Endodermal cell (in vitro differentiated cells): Measurements from ENCODE around the gene TMTC2. TPM values are rescaled to one million over a fixed set of nuclear protein-coding genes. Genes with fewer than 3 reads are reported as not detected.

Experiments
- DNase-seq: peaks from one replicate; pipeline ENCODE4 v3.0.0-alpha.2; 2017
- H3K27ac ChIP-seq: 2 replicates; pipeline ENCODE4 v1.5.1; 2013; ENCODE audit warnings: mild to moderate bottlenecking, low read depth, low read length, moderate library complexity
- H3K27me3 ChIP-seq: 2 replicates; pipeline ENCODE4 v1.6.1; 2013; ENCODE audit warnings: mild to moderate bottlenecking, low read length, moderate library complexity; ENCODE audit not compliant: insufficient read depth, control insufficient read depth, poor library complexity, severe bottlenecking
- H3K36me3 ChIP-seq: 2 replicates; pipeline ENCODE4 v1.7.0; 2013; ENCODE audit warnings: mild to moderate bottlenecking, low read length, moderate library complexity; ENCODE audit not compliant: control insufficient read depth, insufficient read depth
- H3K4me1 ChIP-seq: one replicate; pipeline ENCODE4 v1.7.0; 2013; ENCODE audit warnings: low read length; ENCODE audit not compliant: control insufficient read depth, insufficient read depth
- H3K4me3 ChIP-seq: 2 replicates; pipeline ENCODE4 v1.5.1; 2013; ENCODE audit warnings: mild to moderate bottlenecking, low read length, moderate library complexity
- H3K9ac ChIP-seq: 2 replicates; pipeline ENCODE4 v1.6.1; 2013; ENCODE audit warnings: mild to moderate bottlenecking, low read length, moderate library complexity; ENCODE audit not compliant: poor library complexity, severe bottlenecking; ENCODE audit errors: extremely low read depth
- H3K9me3 ChIP-seq: 2 replicates; pipeline ENCODE4 v1.6.1; 2013; ENCODE audit warnings: mild to moderate bottlenecking, low read length, moderate library complexity; ENCODE audit not compliant: control insufficient read depth
- H3K27ac Mint-ChIP-seq: 2 replicates; pipeline ENCODE4 v1.8.0; 2020; ENCODE audit warnings: mixed read lengths
- H3K27me3 Mint-ChIP-seq: 2 replicates; pipeline ENCODE4 v1.8.0; 2021; ENCODE audit warnings: mild to moderate bottlenecking, mixed read lengths; ENCODE audit not compliant: insufficient read depth
- H3K36me3 Mint-ChIP-seq: 2 replicates; pipeline ENCODE4 v1.8.0; 2020; ENCODE audit warnings: low read depth, mixed read lengths
- H3K4me1 Mint-ChIP-seq: 2 replicates; pipeline ENCODE4 v1.8.0; 2020; ENCODE audit warnings: mixed read lengths
- H3K4me3 Mint-ChIP-seq: 2 replicates; pipeline ENCODE4 v1.8.0; 2020; ENCODE audit warnings: mild to moderate bottlenecking, moderate library complexity, mixed read lengths
- H3K9me3 Mint-ChIP-seq: 2 replicates; pipeline ENCODE4 v1.8.0; 2020; ENCODE audit warnings: mild to moderate bottlenecking, mixed read lengths
- CTCF ChIP-seq: fragments of 200-600 bp; sonication (generic); conservative IDR thresholded peaks from 2 replicates; pipeline ENCODE4 v1.5.0; 2021; ENCODE audit warnings: antibody characterized with exemption, mild to moderate bottlenecking
- WGBS, 2 experiments: methylation state at CpG; one replicate each; pipeline versions ENCODE4 v1.1.5 to v1.1.7; 2013; ENCODE audit warnings: missing lambda C conversion rate in 2 of 2, mixed read lengths in 1 of 2; ENCODE audit not compliant: insufficient coverage in 1 of 2, insufficient read length in 1 of 2; 5-methylcytosine and 5-hydroxymethylcytosine counted together
- total RNA-seq, 2 donors: library from RNA; stranded (reverse); fragmentation: NEBNext Ultra II Directional in 1 of 2; extraction: Animal tissue kit (Norgen Biotek cat#: 25700) in 1 of 2; gene quantifications; 2 replicates in 1 of 2; 3 replicates in 1 of 2; pipeline ENCODE4 v1.2.1, GENCODE V29; 2021

TMTC2 gene
- total RNA-seq, 2 donors from 2014 or later, result 7.2 to 10.8 TPM

DNA sequence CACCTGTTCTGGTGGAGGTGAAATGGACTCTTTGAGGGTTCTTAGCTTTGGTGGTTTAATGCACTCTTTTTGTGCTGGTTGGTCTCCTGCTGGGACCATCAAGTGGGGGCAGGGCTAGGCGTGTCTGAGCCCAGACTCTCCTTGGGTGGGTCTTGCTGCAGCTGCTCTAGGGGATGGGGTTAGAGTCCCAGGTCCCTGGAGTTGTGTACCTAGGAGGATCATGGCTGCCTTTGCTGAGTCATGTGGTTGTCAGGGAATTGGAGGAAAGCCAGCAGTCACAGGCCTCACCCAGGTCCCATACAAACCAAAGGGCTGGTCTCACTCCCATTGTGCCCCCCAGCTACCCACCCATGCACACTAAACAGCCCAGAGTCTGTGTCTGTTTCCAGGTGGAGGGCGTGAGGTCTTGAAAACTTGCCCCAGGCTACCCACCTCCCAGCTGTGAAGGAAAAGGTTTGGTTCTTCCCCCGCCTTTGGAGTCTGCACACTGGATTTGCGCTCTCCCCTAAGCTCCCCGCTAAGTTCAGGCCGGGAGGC is 387.7 kb downstream of the TMTC2 start:
- Mint-ChIP-seq H3K36me3 (peaks cover 34% of the 10 kb centered on the region), H3K27ac (peak overlapping the region; percentile 30), H3K4me1 (peaks cover 8% of the 10 kb centered on the region), H3K4me3 (no peak overlapping the region), H3K9me3 (peaks cover 51% of the 10 kb centered on the region), H3K27me3 (no peaks in the 10 kb centered on the region)
- 88 to 92% methylated on average over 4 to 6 of the region's 6 CpGs for WGBS, 2 experiments
- TF ChIP-seq CTCF, result no peak
- no peak for DNase-seq
- no peaks in the 10 kb centered on the region for H3K4me1 ChIP-seq
- peaks cover 49% of the 10 kb centered on the region for H3K9me3 ChIP-seq
- no peak overlapping the region for H3K27ac ChIP-seq
- H3K9ac ChIP-seq, result no peak overlapping the region
- no peaks in the 10 kb centered on the region for H3K27me3 ChIP-seq
- H3K4me3 ChIP-seq, result no peak overlapping the region
- H3K36me3 ChIP-seq, result no peaks in the 10 kb centered on the region

DNA sequence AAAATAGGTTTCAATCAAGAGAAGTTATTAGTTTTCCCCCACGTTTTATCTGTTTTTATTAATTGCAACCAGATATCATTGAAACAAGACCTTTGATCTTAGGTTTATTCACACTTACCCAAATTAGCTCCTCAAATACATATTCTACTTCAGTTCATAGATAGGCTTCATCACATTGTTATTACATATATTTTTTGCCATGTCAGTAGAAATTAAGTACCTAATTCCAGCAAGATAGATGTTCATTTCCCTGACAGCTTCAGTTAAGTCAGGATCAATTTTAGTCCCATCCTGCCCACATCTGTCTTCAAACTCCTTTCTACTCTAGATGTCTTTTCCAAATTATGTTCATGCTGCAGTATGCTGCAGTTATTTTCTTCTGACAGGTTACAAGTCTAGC is 388.8 kb downstream of the TMTC2 start:
- Histone ChIP-seq H3K9me3 (peaks cover 49% of the 10 kb centered on the region), H3K27ac (no peak overlapping the region), H3K9ac (no peak overlapping the region), H3K27me3 (no peaks in the 10 kb centered on the region), H3K4me1 (no peaks in the 10 kb centered on the region), H3K36me3 (no peaks in the 10 kb centered on the region), H3K4me3 (no peak overlapping the region)
- H3K27ac Mint-ChIP-seq, result no peak overlapping the region
- H3K4me3 Mint-ChIP-seq, result no peak overlapping the region
- no peak for TF ChIP-seq CTCF
- WGBS, 2 experiments, result 88% methylated on average over 1 of the region's 1 CpG; no CpG with 5 or more reads in 1 of the 2 experiments
- H3K27me3 Mint-ChIP-seq, result no peaks in the 10 kb centered on the region
- no peak for DNase-seq
- peaks cover 41% of the 10 kb centered on the region for H3K9me3 Mint-ChIP-seq
- H3K4me1 Mint-ChIP-seq, result peaks cover 8% of the 10 kb centered on the region
- peaks cover 32% of the 10 kb centered on the region for H3K36me3 Mint-ChIP-seq

DNA sequence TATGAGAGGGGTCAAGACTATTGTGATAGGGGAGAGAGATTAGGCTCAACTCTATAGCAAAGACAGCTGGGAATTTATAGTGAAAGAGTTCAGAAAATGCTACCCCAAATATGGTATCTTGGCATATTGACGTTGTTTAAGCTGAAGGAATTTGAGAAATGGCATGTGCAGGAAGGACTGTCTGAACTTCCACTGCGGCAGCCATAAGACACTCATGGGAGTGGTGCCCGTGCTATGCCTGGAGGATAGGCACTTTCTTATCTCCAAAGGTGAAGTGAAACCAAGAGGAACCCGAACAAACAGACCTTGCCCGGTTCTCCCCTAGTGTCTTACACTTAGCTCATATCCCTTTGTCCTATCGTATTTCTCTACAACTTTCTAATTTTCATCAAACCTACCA is 390.3 kb downstream of the TMTC2 start:
- no peaks in the 10 kb centered on the region for H3K27me3 ChIP-seq
- H3K4me3 ChIP-seq, result no peak overlapping the region
- Mint-ChIP-seq H3K36me3 (peaks cover 31% of the 10 kb centered on the region), H3K27me3 (no peaks in the 10 kb centered on the region), H3K27ac (no peak overlapping the region), H3K4me3 (no peak overlapping the region), H3K9me3 (peaks cover 30% of the 10 kb centered on the region), H3K4me1 (peaks cover 8% of the 10 kb centered on the region)
- no peak for TF ChIP-seq CTCF
- WGBS, 2 experiments, result 97 to 100% methylated on average over 4 to 6 of the region's 6 CpGs
- H3K9me3 ChIP-seq, result peaks cover 36% of the 10 kb centered on the region
- no peaks in the 10 kb centered on the region for H3K36me3 ChIP-seq
- H3K9ac ChIP-seq, result no peak overlapping the region
- DNase-seq, result no peak
- H3K27ac ChIP-seq, result no peak overlapping the region
- no peaks in the 10 kb centered on the region for H3K4me1 ChIP-seq
